HG03460 (cell line): Measurements from ENCODE around the gene PARL.
"Not testable (repeated sequence)": the region's sequence is repeated elsewhere in the genome, so short reads cannot be mapped to it uniquely, and the experiment has no call there.

ENCODE experiments used
- ATAC-seq: cut with Tn5 transposase; IDR thresholded peaks from one replicate; pipeline ENCODE4 v1.9.1; 2021; ENCODE audit not compliant: unreplicated experiment

The PARL gene

GRCh38 chr3:183792976-183793375 is 91.7 kb downstream of the PARL start:
- no peak for ATAC-seq

GRCh38 chr3:183790700-183791099 is 94.0 kb downstream of the PARL start:
- ATAC-seq = no peak

- ATAC-seq = no peak
Observed at GRCh38 chr3:183789826-183790225, 94.9 kb downstream of the PARL start.

GRCh38 chr3:183784503-183784902 is 100.2 kb downstream of the PARL start:
- not testable (repeated sequence) for ATAC-seq

- no peak for ATAC-seq
Observed at GRCh38 chr3:183782576-183783276, 102.0 kb downstream of the PARL start.

GRCh38 chr3:183781246-183781645 is 103.4 kb downstream of the PARL start:
- ATAC-seq = no peak

GRCh38 chr3:183779896-183780465 is 104.7 kb downstream of the PARL start:
- no peak for ATAC-seq
